GM12892 (cell line): ENCODE data around the gene KRTAP10-4.

Source experiments
- POLR2A ChIP-seq: IDR thresholded peaks from 2 replicates; pipeline ENCODE4 v1.6.1; 2011; ENCODE audit warnings: low read depth, low read length, control low read depth
- POLR2AphosphoS5 ChIP-seq: IDR thresholded peaks from 2 replicates; pipeline ENCODE4 v1.6.1; 2011; ENCODE audit warnings: low read depth, low read length, control low read depth
- TAF1 ChIP-seq: IDR thresholded peaks from 2 replicates; pipeline ENCODE4 v1.6.1; 2011; ENCODE audit warnings: low read depth, mild to moderate bottlenecking, control low read depth, low read length, borderline replicate concordance

- no peak for TF ChIP-seq POLR2A
- TF ChIP-seq TAF1: no peak
- no peak for TF ChIP-seq POLR2AphosphoS5
Measured at GRCh38 chr21:44594406-44594916, 20.9 kb downstream of the KRTAP10-4 start.
